Measurements from ENCODE around the gene SNAI3. TPM values are rescaled to one million over a fixed set of nuclear protein-coding genes. Genes with fewer than 3 reads are reported as not detected.

Gene SNAI3
- total RNA-seq, 1 donor from 2014 or later: 7.2 TPM

DNA sequence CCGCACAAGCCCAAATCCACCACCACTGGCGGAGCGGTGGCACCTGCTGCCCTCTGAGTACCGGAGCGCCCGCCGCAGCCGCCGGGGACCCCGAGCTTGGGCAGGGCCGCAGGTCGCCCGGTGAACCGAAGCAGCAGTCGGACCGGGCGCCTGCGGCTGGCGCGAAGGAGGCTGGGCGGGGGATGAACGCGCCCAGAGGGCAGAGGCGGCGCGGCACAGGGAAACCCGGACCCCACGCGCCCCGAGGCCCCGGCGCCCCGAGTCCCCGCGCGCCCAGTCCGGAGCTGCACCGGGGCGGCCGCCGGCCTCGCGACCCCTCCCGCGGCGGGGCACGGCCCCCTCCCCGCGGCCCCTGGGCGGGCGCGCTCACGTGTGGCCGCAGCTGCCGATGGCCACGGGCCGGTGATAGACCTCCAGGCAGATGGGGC, 19.5 kb upstream of the SNAI3 start:
- intact Hi-C loops (cut with micrococcal nuclease): loop anchor here (1.0 kb wide), 1 partner anchor 136 kb away; the partner anchor contains the start of gene ZC3H18

DNA sequence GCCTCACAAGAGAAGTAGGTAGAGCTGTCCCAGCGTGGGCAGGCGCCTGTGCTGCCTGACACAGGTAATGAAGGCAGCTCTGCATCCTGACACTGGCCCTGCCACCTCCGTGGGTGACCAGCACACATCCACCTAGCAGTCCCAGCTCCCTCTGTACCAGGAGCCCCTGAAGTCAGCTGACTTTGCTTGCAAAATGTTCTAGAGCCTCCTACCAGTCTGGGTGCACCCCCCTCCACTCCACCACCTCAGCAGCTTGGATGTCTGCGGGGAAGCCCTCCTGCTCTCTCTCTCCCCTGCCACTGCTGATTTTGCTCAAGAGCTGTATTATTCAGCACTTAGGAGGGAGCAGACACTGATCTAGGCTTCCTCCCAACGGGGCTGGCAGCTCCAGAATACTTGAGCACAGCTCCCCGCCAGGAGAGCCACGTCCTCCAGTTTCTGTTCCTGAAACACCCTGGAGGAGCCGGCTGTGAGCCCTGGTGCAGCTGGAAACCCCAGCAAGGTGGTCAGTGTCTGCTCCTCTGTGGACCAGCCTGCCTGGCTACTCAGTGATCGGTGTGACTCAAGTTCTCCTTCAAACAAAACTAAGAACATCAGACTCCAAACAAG, 18.9 kb upstream of the SNAI3 start:
- intact Hi-C loops (cut with micrococcal nuclease): no loop called here

DNA sequence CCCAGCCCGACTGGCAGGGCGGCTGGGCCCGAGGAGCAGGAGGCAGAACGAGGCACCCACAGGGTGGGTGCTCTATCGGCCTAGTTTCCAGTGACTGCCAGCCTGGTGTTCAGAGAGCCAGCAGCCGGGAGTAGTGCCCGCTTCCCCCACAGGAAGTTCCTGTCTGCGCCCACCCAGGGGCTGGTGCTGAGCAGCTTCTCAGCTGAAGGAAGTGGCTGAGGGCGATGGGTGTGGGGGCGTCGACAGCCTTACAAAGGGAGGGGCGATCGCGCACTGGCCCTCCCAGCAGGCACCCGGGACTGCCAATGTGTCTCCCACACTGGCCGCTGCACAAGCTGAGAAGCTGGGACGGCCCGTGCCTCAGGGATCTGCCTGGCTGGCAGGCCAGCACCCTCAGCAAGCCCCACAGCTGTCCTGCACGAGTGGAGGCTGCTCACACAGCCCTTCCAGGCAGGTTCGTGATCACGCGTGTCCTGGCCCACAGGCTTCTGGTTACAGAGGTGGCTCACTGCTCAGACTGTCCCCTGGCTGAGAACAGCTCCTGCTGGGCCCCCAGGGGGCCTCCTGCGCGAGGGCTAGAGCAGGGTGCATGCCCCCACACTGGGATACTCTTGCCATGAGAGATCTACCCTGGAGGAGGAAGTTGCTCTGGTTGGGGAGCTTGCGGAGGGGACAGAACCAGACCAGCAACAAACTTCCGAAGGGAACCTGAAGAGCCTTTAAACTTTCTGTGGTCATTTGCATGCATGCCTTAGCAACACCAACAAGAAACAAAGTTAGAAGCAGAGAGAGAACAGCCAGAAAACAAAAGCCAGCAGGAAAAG, 17.4 kb upstream of the SNAI3 start:
- intact Hi-C loops (cut with micrococcal nuclease): loop anchor here (5.0 kb wide), 2 partner anchors 99 to 251 kb away; partner anchors contain the start of genes CDT1 and ZFPM1

DNA sequence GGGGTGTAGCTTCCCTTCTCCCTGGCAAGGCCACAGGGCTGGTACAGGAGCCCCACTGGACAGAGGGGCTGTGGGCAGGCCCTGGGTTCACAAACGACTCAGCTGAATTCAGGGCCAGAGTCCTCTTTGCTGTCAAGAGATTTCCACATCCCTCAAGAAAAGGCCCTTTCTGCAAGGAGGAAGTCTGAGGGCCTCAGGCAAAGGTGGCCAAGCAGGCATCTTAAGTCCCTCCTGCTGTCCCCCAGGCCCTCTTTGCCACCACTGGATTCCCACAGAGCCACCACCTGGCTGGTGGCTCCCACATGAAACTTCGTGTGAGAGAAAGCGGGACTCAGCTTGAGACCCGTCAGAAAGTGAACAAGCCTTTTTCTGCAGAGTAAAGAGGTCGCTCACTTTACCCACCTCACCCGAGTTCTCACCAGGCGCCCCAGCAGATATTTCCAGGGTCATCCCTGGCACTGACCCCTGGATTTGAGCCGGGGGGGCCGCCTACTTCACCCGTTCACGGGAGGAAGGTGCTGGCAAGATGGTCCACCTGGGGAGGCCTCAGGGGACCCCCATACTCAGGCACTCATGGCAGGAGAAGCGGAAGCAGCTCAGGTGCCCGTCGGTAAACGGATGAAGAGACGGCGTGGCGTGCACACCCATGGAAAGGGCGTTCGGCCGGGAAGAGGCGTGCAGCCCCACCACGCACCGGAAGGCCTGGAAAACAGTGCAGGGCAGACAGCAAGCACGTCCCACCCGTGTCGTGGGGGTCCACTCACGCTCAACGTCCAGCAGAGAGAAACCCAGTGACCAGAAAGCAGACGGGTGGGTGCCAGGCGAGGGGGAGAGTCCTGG, 16.3 kb upstream of the SNAI3 start:
- intact Hi-C loops (cut with micrococcal nuclease): loop anchor here (5.0 kb wide), 2 partner anchors 100 to 250 kb away; partner anchors contain the start of genes CDT1 and ZFPM1

DNA sequence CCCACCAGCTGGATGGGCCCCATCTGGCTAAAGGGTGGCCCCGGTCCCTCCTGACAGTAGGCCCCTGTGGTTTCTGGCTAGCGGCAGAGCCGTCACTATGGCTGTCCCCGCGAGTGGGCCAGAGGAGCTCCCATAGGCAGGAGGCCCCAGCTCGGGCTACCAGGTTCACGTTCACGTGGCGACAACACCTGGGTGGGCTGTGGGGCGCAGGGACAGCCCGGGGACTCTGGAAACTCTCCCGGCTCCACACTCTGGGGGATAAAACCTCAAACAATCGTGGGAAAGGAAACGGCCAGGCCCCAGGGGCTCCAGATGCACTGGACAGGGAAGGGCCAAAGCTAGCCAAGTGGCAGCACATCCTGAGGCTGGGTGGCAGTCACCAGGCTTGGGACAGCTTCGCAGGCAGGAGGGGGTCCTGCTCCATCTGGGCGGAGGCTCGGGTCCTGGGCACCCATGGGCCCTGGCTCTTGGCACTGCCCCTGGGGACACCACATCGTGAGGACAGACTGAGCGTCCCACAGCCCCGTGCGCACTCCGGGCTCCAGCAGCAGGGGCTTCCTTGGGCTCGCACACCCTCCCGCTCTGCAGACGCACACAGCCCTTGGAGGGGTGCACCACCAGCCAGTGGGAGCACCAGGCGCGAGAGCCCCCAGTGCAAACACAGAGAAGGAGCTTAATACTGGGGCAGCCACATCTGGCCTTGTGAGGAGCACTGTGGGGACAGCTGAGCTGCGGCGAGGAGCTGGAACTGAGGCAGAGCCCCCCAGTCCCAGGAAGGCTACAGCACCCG, 15.5 kb upstream of the SNAI3 start:
- intact Hi-C loops (cut with micrococcal nuclease): loop anchor here (1.0 to 5.0 kb wide), 6 partner anchors 15 to 249 kb away; partner anchors contain the start of genes CDT1, CYBA, MVD and SNAI3

DNA sequence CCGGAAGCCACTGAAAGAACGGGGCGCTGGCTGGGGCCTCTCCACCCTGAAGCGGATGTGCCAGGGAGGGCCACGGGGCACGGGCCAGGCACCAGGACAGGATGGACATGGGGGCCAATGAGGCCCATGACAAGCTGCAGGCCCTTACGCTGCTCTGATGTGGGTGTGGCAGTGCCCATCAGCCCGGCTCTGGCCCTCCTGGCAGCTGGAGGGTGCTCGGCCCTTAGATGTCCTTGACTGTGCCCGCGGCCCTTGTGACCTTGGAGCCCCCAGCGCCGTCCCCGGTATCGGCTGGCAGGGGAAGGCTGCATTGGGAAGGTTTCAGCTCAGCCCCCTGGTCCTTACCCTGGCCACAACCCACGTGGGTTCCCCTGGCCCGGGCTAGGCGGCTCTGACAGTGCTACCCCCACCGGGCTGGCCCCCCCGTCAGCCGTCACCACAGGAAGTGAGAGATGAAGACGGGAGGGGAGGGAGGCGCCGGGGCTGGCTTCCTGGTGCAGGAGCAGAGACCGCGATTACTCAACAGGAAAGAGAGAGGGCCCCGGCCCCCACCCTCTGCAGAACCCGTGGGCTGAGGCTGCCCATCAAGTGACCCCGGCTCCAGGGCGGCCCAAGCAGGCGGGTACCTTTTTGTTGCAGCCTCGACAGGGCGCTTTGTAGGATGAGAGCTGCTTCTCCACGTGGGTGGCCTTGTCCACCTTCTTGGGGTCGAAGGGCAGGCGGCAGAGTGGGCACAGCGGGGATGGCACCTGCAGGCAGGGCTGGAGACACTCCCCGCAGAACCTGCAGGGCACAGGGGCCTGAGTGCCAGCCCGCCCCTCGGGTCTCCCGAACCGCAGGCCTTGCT, 14.6 kb upstream of the SNAI3 start:
- intact Hi-C loops (cut with micrococcal nuclease): loop anchor here (1.0 to 5.0 kb wide), 6 partner anchors 14 to 249 kb away; partner anchors contain the start of genes CDT1, CYBA, MVD and SNAI3

DNA sequence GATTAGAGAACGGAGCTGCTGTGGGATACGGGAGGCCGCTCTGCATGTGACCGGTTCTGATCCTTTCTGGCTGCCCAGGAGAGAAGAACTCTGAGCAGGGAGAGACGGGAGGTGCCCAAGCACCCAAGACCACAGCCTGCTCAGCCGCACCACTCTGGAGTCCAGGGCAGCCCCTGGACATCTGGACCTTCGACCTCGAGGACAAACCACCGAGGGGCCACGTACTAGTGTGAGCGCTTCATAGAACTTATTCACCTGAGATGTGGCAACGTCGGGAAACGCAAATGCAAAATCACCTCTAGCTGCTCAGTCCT, 14.0 kb upstream of the SNAI3 start:
- intact Hi-C loops (cut with micrococcal nuclease): loop anchor here (2.0 to 5.0 kb wide), 4 partner anchors 13 to 248 kb away; partner anchors contain the start of genes CDT1, SNAI3 and ZFPM1

DNA sequence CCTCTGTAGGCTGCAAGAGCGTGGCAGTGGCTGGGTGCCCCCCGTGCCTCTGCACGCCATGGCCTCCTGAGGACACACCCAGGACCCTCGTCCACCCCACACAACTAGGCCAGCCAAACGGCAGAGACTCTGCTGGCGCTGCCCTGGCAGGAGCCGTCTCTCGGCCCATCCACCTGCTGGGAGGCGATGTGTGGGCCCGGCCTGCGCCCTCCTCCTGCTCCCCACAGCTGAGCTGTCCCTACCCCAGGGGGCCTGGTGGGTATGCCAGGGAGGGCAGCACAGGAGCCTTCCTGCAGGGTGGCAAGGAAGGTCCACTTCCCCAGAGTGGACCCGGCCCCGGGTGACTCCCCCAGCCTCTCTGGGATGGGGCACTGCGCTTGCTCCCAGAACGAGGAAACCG, 12.9 kb upstream of the SNAI3 start:
- intact Hi-C loops (cut with micrococcal nuclease): no loop called here

DNA sequence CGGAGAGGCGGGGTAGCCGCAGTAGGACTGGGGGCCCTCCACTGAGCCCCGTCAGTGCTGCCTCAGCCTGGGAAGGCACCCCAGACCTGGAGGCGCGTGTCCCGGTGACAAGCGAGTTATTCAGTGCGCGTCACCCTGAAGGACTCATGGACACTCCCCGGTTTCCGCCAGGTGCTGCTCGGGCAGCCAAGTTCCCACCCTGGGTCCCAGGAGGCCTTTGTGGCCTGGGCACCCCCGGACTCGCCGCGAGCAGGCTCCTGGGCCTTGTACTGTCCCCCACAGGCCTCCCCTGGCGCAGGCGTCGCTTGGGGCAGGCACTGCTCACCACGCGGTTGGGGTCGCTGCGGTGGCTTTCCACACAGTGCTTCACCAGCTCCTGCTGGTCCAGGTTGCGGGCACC, 12.3 kb upstream of the SNAI3 start:
- intact Hi-C loops (cut with micrococcal nuclease): no loop called here

DNA sequence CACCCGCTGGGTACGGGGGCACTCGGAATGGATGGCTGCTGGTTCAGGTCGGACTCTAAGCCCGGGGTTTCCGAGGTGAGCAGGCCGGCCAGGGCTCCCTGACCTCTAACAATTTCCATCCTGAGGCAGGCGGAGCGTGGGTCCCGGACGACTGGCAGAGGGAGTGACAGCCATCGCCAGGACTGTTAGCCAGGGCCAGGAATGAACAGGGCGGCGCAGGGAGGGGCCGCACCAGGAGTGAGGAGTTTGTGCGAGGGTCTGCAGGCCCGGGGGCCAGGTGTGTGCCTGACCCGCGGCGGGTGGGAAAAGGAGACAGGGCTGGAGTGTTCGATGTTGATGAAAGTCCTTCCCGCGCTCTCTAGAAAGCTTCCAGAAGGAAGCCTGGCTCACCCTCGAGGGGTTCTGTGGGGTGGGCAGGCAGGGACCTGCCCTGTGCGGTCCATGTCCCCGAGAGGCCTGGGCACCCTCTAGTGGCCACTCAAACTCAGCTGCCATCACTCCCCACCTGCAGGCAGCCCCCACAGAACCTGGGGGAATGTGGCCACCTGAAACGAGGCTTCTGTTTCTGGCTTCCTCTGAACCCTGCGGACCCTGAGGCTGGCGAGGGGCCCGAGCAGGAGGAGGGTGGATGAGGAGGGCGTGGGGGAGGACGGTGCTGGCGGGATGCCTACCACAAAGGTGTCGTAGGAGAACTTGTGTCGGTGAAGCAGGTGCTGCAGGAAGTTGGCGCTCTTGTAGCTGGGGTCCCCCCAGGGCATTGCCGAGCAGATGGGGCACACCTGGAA, 11.7 kb upstream of the SNAI3 start:
- intact Hi-C loops (cut with micrococcal nuclease): no loop called here

DNA sequence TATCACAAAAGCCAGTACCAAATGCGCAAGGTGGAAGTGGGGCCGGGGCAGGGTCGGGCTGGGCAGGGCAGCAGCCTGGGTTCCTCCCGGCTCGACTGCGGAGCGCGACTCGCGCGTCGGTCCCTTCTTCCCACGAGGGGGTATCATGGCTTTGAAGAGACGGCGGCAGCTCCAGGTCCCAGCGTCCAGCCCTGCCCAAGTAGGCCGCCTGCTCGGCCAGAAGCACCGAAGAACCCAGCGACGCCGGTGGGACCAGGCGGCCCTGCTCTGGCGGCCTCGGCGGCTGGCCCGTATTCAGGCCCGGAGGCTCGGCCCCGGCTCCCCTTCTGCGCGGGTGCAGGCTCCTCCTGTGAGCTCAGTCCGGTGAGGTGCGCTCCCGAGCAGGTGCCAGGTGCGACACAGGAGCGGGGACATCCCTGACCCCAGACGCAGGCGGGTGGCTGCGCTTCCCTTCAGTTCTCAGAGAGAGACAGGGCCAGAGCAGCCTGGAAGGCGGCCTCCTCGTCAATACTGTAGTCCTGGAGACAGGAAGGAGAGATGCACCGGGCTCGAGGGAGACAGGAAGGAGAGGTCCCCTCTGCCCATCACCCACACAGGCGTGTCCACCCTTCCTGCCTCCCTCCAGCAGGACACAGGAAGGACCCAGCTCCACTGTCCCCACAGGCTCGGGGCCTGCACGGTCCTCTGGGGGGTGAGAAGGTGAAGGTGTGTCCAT, 11.0 kb upstream of the SNAI3 start:
- intact Hi-C loops (cut with micrococcal nuclease): no loop called here

DNA sequence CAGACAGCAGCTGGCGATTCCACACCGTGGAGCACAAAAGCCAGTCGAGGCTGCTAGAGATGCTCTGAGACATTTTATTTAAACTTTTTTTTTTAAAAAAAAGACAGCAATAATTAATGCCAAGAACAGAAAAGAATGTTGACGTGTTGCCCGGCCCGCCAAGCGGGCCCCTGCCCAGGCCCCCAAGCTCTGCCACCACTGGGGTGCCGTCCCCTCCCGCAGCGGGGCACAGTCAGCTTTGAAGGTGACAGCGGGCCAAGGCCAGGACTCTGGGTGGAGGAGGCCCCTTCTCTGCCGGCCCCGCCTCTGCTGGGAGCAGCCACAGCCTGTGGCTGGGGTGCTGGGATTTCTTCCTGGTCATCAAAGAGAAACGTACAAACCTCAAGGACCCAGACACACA, 10.1 kb upstream of the SNAI3 start:
- intact Hi-C loops (cut with micrococcal nuclease): no loop called here

DNA sequence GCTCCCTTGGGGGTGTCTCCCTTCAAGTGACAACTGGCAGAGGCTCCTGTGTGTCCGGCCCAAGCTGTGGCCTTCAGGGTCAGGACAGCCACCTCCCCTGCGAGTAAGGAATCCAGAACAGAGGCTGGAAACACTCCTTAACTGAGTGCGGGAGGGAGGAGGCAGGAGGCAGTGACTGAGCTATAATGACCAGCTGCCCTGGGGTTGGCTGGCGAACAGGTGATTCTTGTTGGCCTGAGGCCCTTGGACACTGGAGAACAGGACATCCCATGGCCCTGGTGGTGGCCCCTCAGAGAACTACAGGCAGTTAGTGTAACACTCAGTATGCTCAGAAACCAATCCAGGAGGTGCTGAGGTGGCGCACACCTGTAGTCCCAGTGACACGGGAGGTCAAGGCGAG, 9.4 kb upstream of the SNAI3 start:
- intact Hi-C loops (cut with micrococcal nuclease): no loop called here

DNA sequence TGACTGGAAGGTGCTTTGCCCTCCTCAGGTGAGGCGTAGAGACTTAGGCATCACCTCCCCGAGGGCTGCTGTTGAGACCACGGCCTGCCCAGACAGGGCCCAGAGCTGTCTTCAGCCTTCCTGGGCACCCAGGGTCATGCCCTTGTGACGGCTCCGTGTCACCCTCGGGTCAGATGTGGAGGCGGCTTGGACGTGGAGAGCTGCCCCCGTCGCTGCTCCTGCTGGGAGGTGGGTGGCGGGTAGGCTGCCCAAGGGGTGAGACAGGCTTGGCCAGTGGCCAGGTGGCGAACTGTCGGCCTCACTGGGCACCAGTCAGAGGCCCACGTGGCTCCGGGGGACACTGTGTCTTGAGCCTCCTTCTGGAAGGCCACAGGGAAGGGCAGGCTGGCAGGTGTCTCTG, 8.9 kb upstream of the SNAI3 start:
- intact Hi-C loops (cut with micrococcal nuclease): no loop called here

DNA sequence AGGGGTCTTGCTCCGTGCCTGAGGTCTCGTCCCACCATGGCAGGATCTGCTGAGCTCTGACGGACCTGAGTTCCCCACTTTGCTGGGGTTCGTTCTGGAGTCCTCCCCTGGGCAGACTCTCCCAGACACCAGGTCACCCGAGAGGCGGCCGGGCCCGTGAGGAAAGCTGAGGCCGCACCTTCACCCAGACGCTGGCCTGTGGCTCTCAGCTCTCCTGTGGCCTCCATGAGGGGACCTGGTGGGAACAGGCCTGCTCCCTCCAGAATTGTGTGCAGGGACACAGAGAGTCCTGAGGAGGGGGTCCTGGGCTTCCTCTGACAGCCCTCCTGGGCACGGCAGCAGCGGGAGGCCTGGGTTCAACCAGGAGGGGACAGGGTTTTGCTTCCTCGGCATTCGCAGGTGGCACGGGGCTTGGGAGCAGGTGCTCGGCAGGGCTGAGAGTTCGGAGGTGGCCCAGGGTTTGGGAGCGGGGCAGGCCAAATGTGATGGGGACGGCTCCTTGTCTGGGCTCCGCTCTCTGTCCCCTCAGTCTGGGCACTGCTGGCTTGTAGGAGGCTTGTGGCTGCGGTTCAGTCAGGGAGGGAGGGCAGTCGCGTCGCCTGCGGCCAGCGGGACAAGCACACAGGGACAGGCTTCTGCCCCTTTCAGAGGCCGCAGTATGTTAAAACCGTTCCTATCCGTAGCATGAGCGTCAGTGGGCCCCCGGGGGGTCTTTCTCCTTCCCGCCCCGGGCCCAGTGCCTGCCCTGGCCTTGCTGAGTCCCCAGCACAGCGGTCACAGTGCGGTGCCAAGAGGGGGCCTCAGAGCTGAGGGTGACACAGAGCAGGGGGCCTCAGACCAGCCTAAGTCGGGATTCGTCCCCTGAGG, 8.1 kb upstream of the SNAI3 start:
- intact Hi-C loops (cut with micrococcal nuclease): no loop called here

DNA sequence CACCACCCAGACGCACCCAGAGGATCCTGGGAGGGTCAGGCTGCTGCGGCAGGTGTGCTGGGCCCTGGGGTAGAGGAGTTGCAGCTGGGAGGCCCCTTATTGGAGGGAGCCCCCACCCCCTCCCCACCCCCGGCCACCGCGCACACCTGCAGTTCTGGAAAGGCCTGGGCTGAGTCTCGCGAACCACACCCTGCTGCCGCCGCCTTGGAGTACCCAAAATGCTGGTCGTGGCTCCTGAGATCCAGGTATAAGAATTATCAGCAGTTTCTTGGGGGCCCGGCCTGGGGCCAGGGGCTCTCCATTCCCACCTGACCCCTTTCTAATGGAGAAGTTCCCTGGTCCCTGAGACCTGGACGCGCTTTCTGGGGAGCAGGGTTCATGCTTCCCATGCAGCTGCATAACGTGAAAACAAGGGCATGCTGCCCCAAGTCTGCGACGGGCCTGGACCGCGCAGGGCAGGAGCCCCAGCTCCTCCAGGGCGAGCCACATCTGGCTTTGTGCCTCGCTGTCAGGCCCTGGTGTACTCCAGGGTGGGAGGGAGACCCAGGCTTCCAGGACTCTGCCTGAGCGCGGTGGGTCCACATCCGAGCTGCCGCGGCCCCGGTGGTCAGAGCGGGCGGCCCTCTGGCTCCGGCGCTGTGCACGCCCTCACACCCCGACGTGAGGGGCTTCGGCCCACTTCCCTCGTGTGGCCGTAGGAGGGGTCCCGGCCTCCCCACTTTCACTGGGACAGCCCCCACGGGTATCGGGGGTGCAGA, 7.3 kb upstream of the SNAI3 start:
- intact Hi-C loops (cut with micrococcal nuclease): no loop called here

DNA sequence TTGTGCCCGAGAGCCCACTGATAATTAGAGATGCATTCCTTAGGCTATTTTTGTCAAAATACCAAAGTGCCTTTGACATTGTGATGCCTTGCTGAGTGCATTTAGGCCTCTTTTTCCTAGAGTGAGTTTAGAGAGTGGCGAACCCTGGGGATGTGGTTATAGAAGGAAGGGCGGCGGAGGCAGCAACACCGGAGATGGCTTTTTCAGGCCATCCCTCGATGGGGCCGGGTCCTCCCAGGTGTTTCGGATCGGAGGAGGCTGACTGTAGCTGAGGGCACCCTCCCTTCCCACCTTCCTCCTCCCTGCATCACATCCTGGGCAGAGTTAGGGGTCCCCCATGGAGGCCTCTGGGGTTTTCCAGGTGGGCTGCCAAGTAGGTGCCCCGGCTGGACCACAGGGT, 6.6 kb upstream of the SNAI3 start:
- intact Hi-C loops (cut with micrococcal nuclease): no loop called here

All from T-helper 2 cell treated with Interferon-gamma antibody and Interleukin-4, amounts not matched to agents 100 ng/mL and 5 ng/mL, for 36 hours (primary cell).